Tibial artery (tissue), 4 donors: ENCODE data around the gene PPOX.
A peak's percentile ranks its signal among the peaks of the same experiment; 100 is the strongest.

ENCODE experiments used
- DNase-seq, 2 donors: peaks; one replicate each; pipeline ENCODE4 v3.0.0-alpha.2; 2019
- H3K27ac ChIP-seq, 2 donors: fragments of 200-600 bp; sonication (generic) in 1 of 2; 1 replicate in 1 of 2; 2 replicates in 1 of 2; pipeline ENCODE4 v1.5.1; 2018 to 2019; ENCODE audit warnings: mild to moderate bottlenecking in 1 of 2
- H3K27me3 ChIP-seq, 2 donors: fragments of 200-600 bp; sonication (generic) in 1 of 2; one replicate each; pipeline versions ENCODE4 v1.5.1 to v1.6.0; 2016 to 2019
- H3K36me3 ChIP-seq, 3 donors: fragments of 200-600 bp; sonication (generic) in 2 of 3; one replicate each; pipeline ENCODE4 v1.5.1; 2016 to 2019; ENCODE audit warnings: mild to moderate bottlenecking in 2 of 3
- H3K4me1 ChIP-seq, 4 donors: fragments of 200-600 bp; sonication (generic) in 2 of 4; 1 replicate in 3 of 4; 2 replicates in 1 of 4; pipeline ENCODE4 v1.5.1; 2016 to 2019
- H3K4me3 ChIP-seq, 2 donors: fragments of 200-600 bp; sonication (generic) in 1 of 2; 1 replicate in 1 of 2; 2 replicates in 1 of 2; pipeline ENCODE4 v1.5.1; 2018 to 2019; ENCODE audit warnings: mild to moderate bottlenecking in 2 of 2
- H3K9me3 ChIP-seq, 3 donors: fragments of 200-600 bp; sonication (generic) in 1 of 3; one replicate each; pipeline ENCODE4 v1.5.1; 2016 to 2019
- intact Hi-C: fragments of 100-400 bp; cut with DNase I; formaldehyde crosslinking; loops from one replicate; pipeline ENCODE4 v1.15.0; 2023; ENCODE audit warnings: low total_unique reads
- TF ChIP-seq, protein P1 (sequence below), 2 experiments: fragments of 200-600 bp in 1 of 2; fragments of 450-650 bp in 1 of 2; IDR thresholded peaks; one replicate each; pipeline ENCODE4 v1.5.1; 2017 to 2019; ENCODE audit warnings: antibody characterized with exemption in 2 of 2, mild to moderate bottlenecking in 1 of 2, moderate library complexity in 1 of 2

PPOX gene

GRCh38 chr1:161206411-161207140 is 40.4 kb downstream of the PPOX start:
- no peaks in the 10 kb centered on the region for H3K9me3 ChIP-seq
- peaks cover 49 to 71% (median 55%) of the 10 kb centered on the region in 3 donors for H3K36me3 ChIP-seq
- TF ChIP-seq, protein P1, sequence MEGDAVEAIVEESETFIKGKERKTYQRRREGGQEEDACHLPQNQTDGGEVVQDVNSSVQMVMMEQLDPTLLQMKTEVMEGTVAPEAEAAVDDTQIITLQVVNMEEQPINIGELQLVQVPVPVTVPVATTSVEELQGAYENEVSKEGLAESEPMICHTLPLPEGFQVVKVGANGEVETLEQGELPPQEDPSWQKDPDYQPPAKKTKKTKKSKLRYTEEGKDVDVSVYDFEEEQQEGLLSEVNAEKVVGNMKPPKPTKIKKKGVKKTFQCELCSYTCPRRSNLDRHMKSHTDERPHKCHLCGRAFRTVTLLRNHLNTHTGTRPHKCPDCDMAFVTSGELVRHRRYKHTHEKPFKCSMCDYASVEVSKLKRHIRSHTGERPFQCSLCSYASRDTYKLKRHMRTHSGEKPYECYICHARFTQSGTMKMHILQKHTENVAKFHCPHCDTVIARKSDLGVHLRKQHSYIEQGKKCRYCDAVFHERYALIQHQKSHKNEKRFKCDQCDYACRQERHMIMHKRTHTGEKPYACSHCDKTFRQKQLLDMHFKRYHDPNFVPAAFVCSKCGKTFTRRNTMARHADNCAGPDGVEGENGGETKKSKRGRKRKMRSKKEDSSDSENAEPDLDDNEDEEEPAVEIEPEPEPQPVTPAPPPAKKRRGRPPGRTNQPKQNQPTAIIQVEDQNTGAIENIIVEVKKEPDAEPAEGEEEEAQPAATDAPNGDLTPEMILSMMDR (IDR thresholded peaks at IDR 0.05), result no peak
- no peak overlapping the region for H3K27ac ChIP-seq
- no peak overlapping the region for H3K4me3 ChIP-seq
- H3K4me1 ChIP-seq, result peaks cover 7 to 24% (median 17%) of the 10 kb centered on the region in 4 donors
- no peak for DNase-seq
- H3K27me3 ChIP-seq, result no peaks in the 10 kb centered on the region
- intact Hi-C loops, result no loop called here

DNA sequence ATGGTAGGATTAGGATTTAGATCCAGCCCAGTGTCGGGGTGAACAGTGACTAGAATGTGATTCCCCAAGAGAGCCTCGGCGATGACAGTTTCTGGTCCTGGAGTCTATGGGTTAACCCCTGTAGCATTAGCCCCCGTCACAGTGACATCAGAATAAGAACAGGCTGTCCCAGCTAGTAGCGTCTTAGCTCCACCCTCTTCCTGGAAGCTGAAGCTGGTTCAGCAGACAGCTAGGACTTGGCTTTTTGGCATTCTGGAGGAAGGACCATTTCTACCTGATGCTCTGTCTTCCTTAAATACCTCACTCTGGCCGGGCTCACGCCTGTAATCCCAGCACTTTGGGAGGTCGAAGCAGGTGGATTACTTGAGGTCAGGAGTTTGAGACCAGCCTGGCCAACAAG is 40.9 kb downstream of the PPOX start:
- intact Hi-C loops, result no loop called here
- no peak for DNase-seq
- peaks cover 55 to 77% (median 61%) of the 10 kb centered on the region in 3 donors for H3K36me3 ChIP-seq
- no peaks in the 10 kb centered on the region for H3K9me3 ChIP-seq
- H3K4me1 ChIP-seq, result peaks cover under 1 to 23% (median 16%) of the 10 kb centered on the region in 4 donors
- H3K27me3 ChIP-seq, result no peaks in the 10 kb centered on the region
- H3K4me3 ChIP-seq, result no peak overlapping the region
- no peak overlapping the region for H3K27ac ChIP-seq
- TF ChIP-seq, protein P1 (IDR thresholded peaks at IDR 0.05), result no peak

DNA sequence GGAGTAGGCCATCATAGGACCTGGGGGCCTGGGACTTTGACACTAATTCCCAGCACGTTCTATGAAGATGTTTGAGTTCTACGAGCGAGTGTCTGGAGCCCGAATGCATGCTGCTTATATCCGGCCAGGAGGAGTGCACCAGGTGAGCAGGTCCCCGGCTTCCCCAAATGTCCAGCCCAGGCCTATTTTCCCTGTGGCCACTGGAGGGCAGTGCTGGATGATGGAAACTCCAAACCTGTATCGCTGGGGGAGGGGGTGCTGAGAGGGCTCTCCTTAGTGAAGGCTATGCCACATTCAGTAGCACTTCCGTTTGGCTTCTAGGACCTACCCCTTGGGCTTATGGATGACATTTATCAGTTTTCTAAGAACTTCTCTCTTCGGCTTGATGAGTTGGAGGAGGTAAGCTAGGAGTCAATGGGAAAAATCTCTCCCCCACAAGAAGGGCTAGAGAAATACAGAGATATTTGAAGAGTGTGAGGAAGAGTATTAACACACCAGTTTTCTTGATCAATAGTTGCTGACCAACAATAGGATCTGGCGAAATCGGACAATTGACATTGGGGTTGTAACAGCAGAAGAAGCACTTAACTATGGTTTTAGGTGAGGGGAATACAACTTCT is 43.7 kb downstream of the PPOX start:
- H3K4me1 ChIP-seq, result peaks cover 0 to 10% (median 3%) of the 10 kb centered on the region in 4 donors
- H3K9me3 ChIP-seq, result no peaks in the 10 kb centered on the region
- H3K27me3 ChIP-seq, result no peaks in the 10 kb centered on the region
- TF ChIP-seq, protein P1 (IDR thresholded peaks at IDR 0.05), result peak; percentile 84 to 87
- intact Hi-C loops, result no loop called here
- H3K36me3 ChIP-seq, result peaks cover 82 to 98% (median 88%) of the 10 kb centered on the region in 3 donors
- DNase-seq, result peak; percentile 77 to 79
- no peak overlapping the region for H3K27ac ChIP-seq
- no peak overlapping the region for H3K4me3 ChIP-seq

DNA sequence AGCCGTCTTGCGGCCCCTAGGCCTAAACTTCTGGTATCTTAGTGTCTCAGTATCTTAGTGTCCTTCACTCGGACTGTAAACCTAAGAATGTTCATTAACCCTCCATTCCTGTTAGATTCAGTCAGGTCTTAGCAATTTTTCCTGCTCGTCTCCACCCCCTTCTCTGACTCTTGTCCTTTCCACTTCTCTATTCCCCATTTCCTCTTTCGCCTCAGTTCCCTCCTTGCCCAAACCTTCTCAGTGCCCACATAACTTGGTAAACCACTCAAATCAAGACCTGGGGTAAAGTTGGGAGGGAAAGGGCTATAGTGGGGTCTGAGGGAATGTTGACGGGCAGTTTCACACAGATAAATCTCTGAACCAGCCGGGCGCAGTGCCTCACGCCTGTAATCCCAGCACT is 48.1 kb downstream of the PPOX start:
- TF ChIP-seq, protein P1 (IDR thresholded peaks at IDR 0.05), result no peak
- H3K36me3 ChIP-seq, result peaks cover 51 to 59% (median 55%) of the 10 kb centered on the region in 3 donors
- H3K27ac ChIP-seq, result peak overlapping the region in 1 of 2 donors; percentile 22
- H3K9me3 ChIP-seq, result no peaks in the 10 kb centered on the region
- DNase-seq, result peak in 1 of 2 donors; percentile 18
- intact Hi-C loops, result no loop called here
- no peaks in the 10 kb centered on the region for H3K4me1 ChIP-seq
- H3K27me3 ChIP-seq, result no peaks in the 10 kb centered on the region
- no peak overlapping the region for H3K4me3 ChIP-seq

DNA sequence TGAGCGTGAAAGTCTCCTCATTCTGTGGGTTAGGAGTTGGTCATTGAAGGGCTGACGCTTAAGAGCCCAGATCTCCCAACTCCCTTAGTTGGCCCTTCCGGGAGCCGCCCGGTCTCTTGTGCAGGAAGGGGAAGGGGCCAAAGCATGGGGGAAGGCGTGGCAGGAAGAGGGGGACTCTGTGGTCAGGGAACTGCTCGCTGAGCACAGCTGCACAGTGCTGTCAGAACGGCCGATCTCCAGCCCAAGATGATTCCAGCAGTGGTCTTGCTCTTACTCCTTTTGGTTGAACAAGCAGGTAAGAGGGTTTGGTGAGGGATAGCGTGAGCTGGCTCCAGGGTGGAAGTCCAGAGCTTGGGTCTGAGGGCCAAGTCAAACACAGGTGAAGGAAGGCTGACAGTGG is 48.9 kb downstream of the PPOX start, which contains the start of gene FCER1G:
Gene FCER1G, plus strand, starts transcription at position 220 of the 400 bp plus-strand sequence. Its CDS starts 27 bp downstream, at position 247.
- intact Hi-C loops, result no loop called here
- no peaks in the 10 kb centered on the region for H3K4me1 ChIP-seq
- H3K9me3 ChIP-seq, result no peaks in the 10 kb centered on the region
- TF ChIP-seq, protein P1 (IDR thresholded peaks at IDR 0.05), result no peak
- peak within 1 kb of the TSS; percentile 34 to 38 for H3K4me3 ChIP-seq
- no peaks in the 10 kb centered on the region for H3K27me3 ChIP-seq
- DNase-seq, result peak; percentile 70 to 79
- H3K36me3 ChIP-seq, result peaks cover 45 to 52% (median 48%) of the 10 kb centered on the region in 3 donors
- peak within 1 kb of the TSS; percentile 22 to 42 for H3K27ac ChIP-seq
